ENCODE measurements around the gene GKN2. TPM values are rescaled to one million over a fixed set of nuclear protein-coding genes. Genes with fewer than 3 reads are reported as not detected.

Gene GKN2
- total and polyA plus RNA-seq, 9 of the 15 experiments (the other 6 are each of a cell fraction or from before 2014, with no cell fraction given): not detected

DNA sequence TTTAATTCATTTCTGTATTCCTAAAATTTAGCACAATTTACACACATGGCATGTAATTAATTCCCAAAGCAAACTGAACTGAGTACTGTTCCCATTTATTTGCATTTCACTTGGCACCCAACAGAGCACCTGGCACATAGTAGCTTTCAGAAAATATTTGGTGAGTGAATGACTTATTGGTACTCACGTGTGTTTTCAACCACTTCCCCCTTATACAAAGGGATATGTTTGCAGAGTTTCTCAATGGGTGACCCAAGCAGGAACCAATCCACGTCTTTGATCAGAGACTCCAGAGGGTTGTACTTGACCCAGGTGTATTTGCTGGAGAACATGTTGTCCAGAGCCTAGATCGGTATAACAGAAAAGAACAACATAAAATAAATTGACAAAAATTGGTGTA is 6.6 kb downstream of the GKN2 start:
- DNase-seq (ENCODE audit: extremely low read depth in 1 of 4, low spot score in 3 of 4) (no peak), FAIRE-seq (no peak), ATAC-seq (no peak)
- no peaks in the 10 kb centered on the region for H3K9me1 ChIP-seq (ENCODE audit: control insufficient read depth, insufficient read depth, low read length)
- no peaks in the 10 kb centered on the region for H3K9me3 ChIP-seq (replicated peaks; ENCODE audit: control insufficient read depth, insufficient read depth, low read depth, low read length)
- in situ Hi-C loops (cut with MboI): no loop called here
- H2AFZ ChIP-seq (ENCODE audit: low read depth, low read length): no peak overlapping the region
- ChIA-PET POLR2A (no interaction called here), CTCF (ENCODE audit: low intra/inter-chr PET ratio) (no interaction called here)
- H3K79me2 ChIP-seq (ENCODE audit: control insufficient read depth, insufficient read depth, low read length): no peaks in the 10 kb centered on the region
- 0% methylated on average over 3 of the region's 3 CpGs for WGBS (ENCODE audit: insufficient coverage, low coverage, missing lambda C conversion rate)
- H3K4me2 ChIP-seq (ENCODE audit: insufficient read depth, low read length): no peak overlapping the region
- peaks cover 3 to 4% of the 10 kb centered on the region in 2 experiments; a peak in 1 of 5 replicates for H3K27me3 ChIP-seq (ENCODE audit: control insufficient read depth in 2 of 2, insufficient read depth in 2 of 2, low read length in 2 of 2)
- no peak overlapping the region for H3K27ac ChIP-seq (ENCODE audit: extremely low read depth, low read depth, low read length)
- H3K4me1 ChIP-seq (replicated peaks in 1 of 2; ENCODE audit: control insufficient read depth in 2 of 2, insufficient read depth in 2 of 2, low read length in 2 of 2): peaks cover 0 to 3% of the 10 kb centered on the region in 2 experiments; a peak in 1 of 5 replicates
- H3K9ac ChIP-seq (ENCODE audit: insufficient read depth in 1 of 2, low read depth in 2 of 2, low read length in 2 of 2): no peak overlapping the region
- H4K20me1 ChIP-seq (replicated peaks; ENCODE audit: control insufficient read depth, insufficient read depth, low read length): no peaks in the 10 kb centered on the region
- no peak overlapping the region for H3K4me3 ChIP-seq
- H3K36me3 ChIP-seq (ENCODE audit: control insufficient read depth, insufficient read depth, low read length): no peaks in the 10 kb centered on the region
- intact Hi-C loops (cut with micrococcal nuclease): loop anchor here (10.0 kb wide), 1 partner anchor 359 kb away; no protein-coding TSS in a partner anchor
- no TSS peak for BruUV-seq (replicated peaks)
- no peak for TF ChIP-seq MAFK (IDR thresholded peaks at IDR 0.05; ENCODE audit: low read length)
- TF ChIP-seq, protein P1, sequence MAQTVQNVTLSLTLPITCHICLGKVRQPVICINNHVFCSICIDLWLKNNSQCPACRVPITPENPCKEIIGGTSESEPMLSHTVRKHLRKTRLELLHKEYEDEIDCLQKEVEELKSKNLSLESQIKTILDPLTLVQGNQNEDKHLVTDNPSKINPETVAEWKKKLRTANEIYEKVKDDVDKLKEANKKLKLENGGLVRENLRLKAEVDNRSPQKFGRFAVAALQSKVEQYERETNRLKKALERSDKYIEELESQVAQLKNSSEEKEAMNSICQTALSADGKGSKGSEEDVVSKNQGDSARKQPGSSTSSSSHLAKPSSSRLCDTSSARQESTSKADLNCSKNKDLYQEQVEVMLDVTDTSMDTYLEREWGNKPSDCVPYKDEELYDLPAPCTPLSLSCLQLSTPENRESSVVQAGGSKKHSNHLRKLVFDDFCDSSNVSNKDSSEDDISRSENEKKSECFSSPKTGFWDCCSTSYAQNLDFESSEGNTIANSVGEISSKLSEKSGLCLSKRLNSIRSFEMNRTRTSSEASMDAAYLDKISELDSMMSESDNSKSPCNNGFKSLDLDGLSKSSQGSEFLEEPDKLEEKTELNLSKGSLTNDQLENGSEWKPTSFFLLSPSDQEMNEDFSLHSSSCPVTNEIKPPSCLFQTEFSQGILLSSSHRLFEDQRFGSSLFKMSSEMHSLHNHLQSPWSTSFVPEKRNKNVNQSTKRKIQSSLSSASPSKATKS (CRISPR knock-in tag; IDR thresholded peaks at IDR 0.05): no peak
- TF ChIP-seq BRD9 (IDR thresholded peaks at IDR 0.05; ENCODE audit: low read depth, partially characterized antibody): no peak
- TF ChIP-seq, protein P2, sequence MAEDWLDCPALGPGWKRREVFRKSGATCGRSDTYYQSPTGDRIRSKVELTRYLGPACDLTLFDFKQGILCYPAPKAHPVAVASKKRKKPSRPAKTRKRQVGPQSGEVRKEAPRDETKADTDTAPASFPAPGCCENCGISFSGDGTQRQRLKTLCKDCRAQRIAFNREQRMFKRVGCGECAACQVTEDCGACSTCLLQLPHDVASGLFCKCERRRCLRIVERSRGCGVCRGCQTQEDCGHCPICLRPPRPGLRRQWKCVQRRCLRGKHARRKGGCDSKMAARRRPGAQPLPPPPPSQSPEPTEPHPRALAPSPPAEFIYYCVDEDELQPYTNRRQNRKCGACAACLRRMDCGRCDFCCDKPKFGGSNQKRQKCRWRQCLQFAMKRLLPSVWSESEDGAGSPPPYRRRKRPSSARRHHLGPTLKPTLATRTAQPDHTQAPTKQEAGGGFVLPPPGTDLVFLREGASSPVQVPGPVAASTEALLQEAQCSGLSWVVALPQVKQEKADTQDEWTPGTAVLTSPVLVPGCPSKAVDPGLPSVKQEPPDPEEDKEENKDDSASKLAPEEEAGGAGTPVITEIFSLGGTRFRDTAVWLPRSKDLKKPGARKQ (CRISPR knock-in tag; IDR thresholded peaks at IDR 0.05): no peak
- TF ChIP-seq MCM2 (IDR thresholded peaks at IDR 0.05; ENCODE audit: low read depth): no peak
- TF ChIP-seq TCF7 (IDR thresholded peaks at IDR 0.05; ENCODE audit: borderline replicate concordance): no peak
- no peak for TF ChIP-seq CBX1 (IDR thresholded peaks at IDR 0.05; ENCODE audit: low read depth)
- TF ChIP-seq, protein P3, sequence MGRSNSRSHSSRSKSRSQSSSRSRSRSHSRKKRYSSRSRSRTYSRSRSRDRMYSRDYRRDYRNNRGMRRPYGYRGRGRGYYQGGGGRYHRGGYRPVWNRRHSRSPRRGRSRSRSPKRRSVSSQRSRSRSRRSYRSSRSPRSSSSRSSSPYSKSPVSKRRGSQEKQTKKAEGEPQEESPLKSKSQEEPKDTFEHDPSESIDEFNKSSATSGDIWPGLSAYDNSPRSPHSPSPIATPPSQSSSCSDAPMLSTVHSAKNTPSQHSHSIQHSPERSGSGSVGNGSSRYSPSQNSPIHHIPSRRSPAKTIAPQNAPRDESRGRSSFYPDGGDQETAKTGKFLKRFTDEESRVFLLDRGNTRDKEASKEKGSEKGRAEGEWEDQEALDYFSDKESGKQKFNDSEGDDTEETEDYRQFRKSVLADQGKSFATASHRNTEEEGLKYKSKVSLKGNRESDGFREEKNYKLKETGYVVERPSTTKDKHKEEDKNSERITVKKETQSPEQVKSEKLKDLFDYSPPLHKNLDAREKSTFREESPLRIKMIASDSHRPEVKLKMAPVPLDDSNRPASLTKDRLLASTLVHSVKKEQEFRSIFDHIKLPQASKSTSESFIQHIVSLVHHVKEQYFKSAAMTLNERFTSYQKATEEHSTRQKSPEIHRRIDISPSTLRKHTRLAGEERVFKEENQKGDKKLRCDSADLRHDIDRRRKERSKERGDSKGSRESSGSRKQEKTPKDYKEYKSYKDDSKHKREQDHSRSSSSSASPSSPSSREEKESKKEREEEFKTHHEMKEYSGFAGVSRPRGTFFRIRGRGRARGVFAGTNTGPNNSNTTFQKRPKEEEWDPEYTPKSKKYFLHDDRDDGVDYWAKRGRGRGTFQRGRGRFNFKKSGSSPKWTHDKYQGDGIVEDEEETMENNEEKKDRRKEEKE (IDR thresholded peaks at IDR 0.05; ENCODE audit: borderline replicate concordance in 1 of 2, control insufficient read depth in 1 of 2, low read depth in 2 of 2, low read length in 1 of 2): no peak
- TF ChIP-seq, protein P4, sequence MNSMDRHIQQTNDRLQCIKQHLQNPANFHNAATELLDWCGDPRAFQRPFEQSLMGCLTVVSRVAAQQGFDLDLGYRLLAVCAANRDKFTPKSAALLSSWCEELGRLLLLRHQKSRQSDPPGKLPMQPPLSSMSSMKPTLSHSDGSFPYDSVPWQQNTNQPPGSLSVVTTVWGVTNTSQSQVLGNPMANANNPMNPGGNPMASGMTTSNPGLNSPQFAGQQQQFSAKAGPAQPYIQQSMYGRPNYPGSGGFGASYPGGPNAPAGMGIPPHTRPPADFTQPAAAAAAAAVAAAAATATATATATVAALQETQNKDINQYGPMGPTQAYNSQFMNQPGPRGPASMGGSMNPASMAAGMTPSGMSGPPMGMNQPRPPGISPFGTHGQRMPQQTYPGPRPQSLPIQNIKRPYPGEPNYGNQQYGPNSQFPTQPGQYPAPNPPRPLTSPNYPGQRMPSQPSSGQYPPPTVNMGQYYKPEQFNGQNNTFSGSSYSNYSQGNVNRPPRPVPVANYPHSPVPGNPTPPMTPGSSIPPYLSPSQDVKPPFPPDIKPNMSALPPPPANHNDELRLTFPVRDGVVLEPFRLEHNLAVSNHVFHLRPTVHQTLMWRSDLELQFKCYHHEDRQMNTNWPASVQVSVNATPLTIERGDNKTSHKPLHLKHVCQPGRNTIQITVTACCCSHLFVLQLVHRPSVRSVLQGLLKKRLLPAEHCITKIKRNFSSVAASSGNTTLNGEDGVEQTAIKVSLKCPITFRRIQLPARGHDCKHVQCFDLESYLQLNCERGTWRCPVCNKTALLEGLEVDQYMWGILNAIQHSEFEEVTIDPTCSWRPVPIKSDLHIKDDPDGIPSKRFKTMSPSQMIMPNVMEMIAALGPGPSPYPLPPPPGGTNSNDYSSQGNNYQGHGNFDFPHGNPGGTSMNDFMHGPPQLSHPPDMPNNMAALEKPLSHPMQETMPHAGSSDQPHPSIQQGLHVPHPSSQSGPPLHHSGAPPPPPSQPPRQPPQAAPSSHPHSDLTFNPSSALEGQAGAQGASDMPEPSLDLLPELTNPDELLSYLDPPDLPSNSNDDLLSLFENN (IDR thresholded peaks at IDR 0.05; ENCODE audit: low read depth in 2 of 2, low read length in 2 of 2): no peak
- no peak for TF ChIP-seq L3MBTL2 (IDR thresholded peaks at IDR 0.05)
- TF ChIP-seq NFRKB (IDR thresholded peaks at IDR 0.05; ENCODE audit: low read depth): no peak
- no peak for TF ChIP-seq NBN (IDR thresholded peaks at IDR 0.05; ENCODE audit: low read depth)
- TF ChIP-seq ZNF174 (CRISPR knock-in tag; IDR thresholded peaks at IDR 0.05): no peak

All from K562 (cell line).